HepG2 (cell line): Measurements from ENCODE around the gene NAV2. TPM values are rescaled to one million over a fixed set of nuclear protein-coding genes. Genes with fewer than 3 reads are reported as not detected.

Experiments
- ATF1 ChIP-seq: IDR thresholded peaks from 2 replicates; pipeline ENCODE4 v1.6.1; 2016; ENCODE audit warnings: mild to moderate bottlenecking, control low read depth
- CAMTA2 ChIP-seq: sonication (generic); formaldehyde crosslinking; IDR thresholded peaks from 2 replicates; pipeline ENCODE4 v1.4.0; 2020; ENCODE audit warnings: mild to moderate bottlenecking, missing genetic modification reagents, borderline replicate concordance
- FOXA1 ChIP-seq, 2 experiments: fragments of 450-650 bp in 1 of 2; sonication (generic) in 1 of 2; formaldehyde crosslinking in 1 of 2; IDR thresholded peaks; 2 replicates each; pipeline versions ENCODE4 v1.4.0 to v1.6.1; 2016 to 2020; ENCODE audit warnings: missing genetic modification reagents in 1 of 2
- MAF1 ChIP-seq: sonication (generic); formaldehyde crosslinking; IDR thresholded peaks from 2 replicates; pipeline ENCODE4 v1.5.0; 2020; ENCODE audit warnings: missing genetic modification reagents, borderline replicate concordance
- MIXL1 ChIP-seq: IDR thresholded peaks from 2 replicates; pipeline ENCODE4 v1.6.1; 2016
- NCOA2 ChIP-seq: sonication (generic); formaldehyde crosslinking; IDR thresholded peaks from 2 replicates; pipeline ENCODE4 v1.8.0; 2022; ENCODE audit warnings: inconsistent platforms
- POLR2A ChIP-seq, 2 experiments: IDR thresholded peaks; 2 replicates each; pipeline ENCODE4 v1.6.1; 2011; ENCODE audit warnings: low read depth in 2 of 2, low read length in 2 of 2, mild to moderate bottlenecking in 1 of 2, moderate library complexity in 1 of 2; ENCODE audit not compliant: insufficient read depth in 1 of 2
- THYN1 ChIP-seq: sonication (generic); formaldehyde crosslinking; IDR thresholded peaks from 2 replicates; pipeline ENCODE4 v1.8.1; 2023; ENCODE audit warnings: low read depth, mild to moderate bottlenecking, moderate library complexity, missing genetic modification reagents, borderline replicate concordance
- ZNF614 ChIP-seq: IDR thresholded peaks from 2 replicates; pipeline ENCODE4 v1.6.1; 2018; ENCODE audit warnings: missing biosample characterization, missing genetic modification reagents, inconsistent platforms, borderline replicate concordance
- polyA plus RNA-seq, 8 experiments: library from polyadenylated mRNA; depleted of rRNA in 3 of 8; stranded (reverse) in 7 of 8; unstranded in 1 of 8; fragments of >200 nt; fragmentation: Illumina TruSeq in 4 of 8; extraction: Trizol in 4 of 8; gene quantifications; 2 replicates each; pipeline versions ENCODE4 v1.2.1 to v1.2.3, GENCODE V29; 2011 to 2016; ENCODE audit warnings: low read depth in 4 of 8, missing spikeins in 1 of 8, mixed read lengths in 1 of 8; ENCODE audit not compliant: insufficient read depth in 1 of 8
- total RNA-seq, 5 experiments: library from RNA; depleted of rRNA; stranded (reverse); fragments of >200 nt; fragmentation: Illumina TruSeq; extraction: Trizol; gene quantifications; 2 replicates each; pipeline ENCODE4 v1.2.3, GENCODE V29; 2016; ENCODE audit warnings: low read depth in 1 of 5
- TF ChIP-seq, protein P1 (sequence below), 2 experiments: fragments of 450-650 bp in 1 of 2; sonication (generic) in 1 of 2; formaldehyde crosslinking in 1 of 2; IDR thresholded peaks; 2 replicates each; pipeline versions ENCODE4 v1.6.1 to v1.8.0; 2016 to 2022; ENCODE audit warnings: antibody characterized with exemption in 1 of 2, mild to moderate bottlenecking in 1 of 2, missing genetic modification reagents in 1 of 2
- TF ChIP-seq, protein P2 (sequence below): sonication (generic); formaldehyde crosslinking; IDR thresholded peaks from 2 replicates; pipeline ENCODE4 v1.4.0; 2020; ENCODE audit warnings: low read depth, mild to moderate bottlenecking, missing genetic modification reagents
- TF ChIP-seq, protein P3 (sequence below): sonication (generic); formaldehyde crosslinking; conservative IDR thresholded peaks from 2 replicates; pipeline ENCODE4 v1.4.0; 2020; ENCODE audit warnings: missing genetic modification reagents

NAV2 gene
- total and polyA plus RNA-seq, 2 of the 13 experiments (the other 11 are each of a cell fraction or from before 2014, with no cell fraction given): 9.3 to 34.6 TPM

DNA sequence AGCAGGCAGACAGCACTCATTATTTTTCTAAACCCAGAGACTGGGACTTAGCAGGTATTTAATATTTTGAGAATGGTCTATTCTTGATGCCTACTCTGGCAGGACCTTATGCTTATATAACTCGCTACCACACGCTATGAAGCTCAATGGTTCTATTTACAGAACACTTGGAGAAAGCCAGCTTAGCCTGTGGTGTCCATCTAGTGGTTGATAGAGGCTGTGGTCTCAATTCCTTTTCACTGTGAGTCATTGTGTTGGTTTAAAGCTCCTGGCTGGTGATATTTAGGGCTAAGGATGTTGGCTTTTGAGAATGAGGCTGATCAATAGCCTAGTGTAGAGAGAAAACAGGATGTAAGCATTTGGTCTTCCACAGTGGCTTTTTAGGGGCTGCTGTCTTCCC, 241.3 kb downstream of the NAV2 start (continued):
- peak; percentile 9; the same call in 1 of the 2 replicates for TF ChIP-seq NCOA2 (CRISPR knock-in tag)
- no peak for TF ChIP-seq POLR2A (IDR thresholded peaks at IDR 0.05; ENCODE audit: insufficient read depth in 1 of 2, low read depth in 2 of 2, low read length in 2 of 2)
- TF ChIP-seq CAMTA2: no peak
- no peak for TF ChIP-seq ATF1 (CRISPR knock-in tag)
- TF ChIP-seq, protein P1, sequence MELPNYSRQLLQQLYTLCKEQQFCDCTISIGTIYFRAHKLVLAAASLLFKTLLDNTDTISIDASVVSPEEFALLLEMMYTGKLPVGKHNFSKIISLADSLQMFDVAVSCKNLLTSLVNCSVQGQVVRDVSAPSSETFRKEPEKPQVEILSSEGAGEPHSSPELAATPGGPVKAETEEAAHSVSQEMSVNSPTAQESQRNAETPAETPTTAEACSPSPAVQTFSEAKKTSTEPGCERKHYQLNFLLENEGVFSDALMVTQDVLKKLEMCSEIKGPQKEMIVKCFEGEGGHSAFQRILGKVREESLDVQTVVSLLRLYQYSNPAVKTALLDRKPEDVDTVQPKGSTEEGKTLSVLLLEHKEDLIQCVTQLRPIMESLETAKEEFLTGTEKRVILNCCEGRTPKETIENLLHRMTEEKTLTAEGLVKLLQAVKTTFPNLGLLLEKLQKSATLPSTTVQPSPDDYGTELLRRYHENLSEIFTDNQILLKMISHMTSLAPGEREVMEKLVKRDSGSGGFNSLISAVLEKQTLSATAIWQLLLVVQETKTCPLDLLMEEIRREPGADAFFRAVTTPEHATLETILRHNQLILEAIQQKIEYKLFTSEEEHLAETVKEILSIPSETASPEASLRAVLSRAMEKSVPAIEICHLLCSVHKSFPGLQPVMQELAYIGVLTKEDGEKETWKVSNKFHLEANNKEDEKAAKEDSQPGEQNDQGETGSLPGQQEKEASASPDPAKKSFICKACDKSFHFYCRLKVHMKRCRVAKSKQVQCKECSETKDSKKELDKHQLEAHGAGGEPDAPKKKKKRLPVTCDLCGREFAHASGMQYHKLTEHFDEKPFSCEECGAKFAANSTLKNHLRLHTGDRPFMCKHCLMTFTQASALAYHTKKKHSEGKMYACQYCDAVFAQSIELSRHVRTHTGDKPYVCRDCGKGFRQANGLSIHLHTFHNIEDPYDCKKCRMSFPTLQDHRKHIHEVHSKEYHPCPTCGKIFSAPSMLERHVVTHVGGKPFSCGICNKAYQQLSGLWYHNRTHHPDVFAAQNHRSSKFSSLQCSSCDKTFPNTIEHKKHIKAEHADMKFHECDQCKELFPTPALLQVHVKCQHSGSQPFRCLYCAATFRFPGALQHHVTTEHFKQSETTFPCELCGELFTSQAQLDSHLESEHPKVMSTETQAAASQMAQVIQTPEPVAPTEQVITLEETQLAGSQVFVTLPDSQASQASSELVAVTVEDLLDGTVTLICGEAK (IDR thresholded peaks at IDR 0.05): no peak
- TF ChIP-seq, protein P1 (CRISPR knock-in tag; IDR thresholded peaks at IDR 0.05): no peak
- TF ChIP-seq MAF1 (CRISPR knock-in tag): no peak
- TF ChIP-seq, protein P2, sequence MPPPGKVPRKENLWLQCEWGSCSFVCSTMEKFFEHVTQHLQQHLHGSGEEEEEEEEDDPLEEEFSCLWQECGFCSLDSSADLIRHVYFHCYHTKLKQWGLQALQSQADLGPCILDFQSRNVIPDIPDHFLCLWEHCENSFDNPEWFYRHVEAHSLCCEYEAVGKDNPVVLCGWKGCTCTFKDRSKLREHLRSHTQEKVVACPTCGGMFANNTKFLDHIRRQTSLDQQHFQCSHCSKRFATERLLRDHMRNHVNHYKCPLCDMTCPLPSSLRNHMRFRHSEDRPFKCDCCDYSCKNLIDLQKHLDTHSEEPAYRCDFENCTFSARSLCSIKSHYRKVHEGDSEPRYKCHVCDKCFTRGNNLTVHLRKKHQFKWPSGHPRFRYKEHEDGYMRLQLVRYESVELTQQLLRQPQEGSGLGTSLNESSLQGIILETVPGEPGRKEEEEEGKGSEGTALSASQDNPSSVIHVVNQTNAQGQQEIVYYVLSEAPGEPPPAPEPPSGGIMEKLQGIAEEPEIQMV: no peak
- TF ChIP-seq FOXA1 (IDR thresholded peaks at IDR 0.05): no peak
- TF ChIP-seq FOXA1 (CRISPR knock-in tag; IDR thresholded peaks at IDR 0.05): peak; percentile 84
- no peak for TF ChIP-seq THYN1 (CRISPR knock-in tag)
- peak; percentile 65 for TF ChIP-seq ZNF614 (CRISPR knock-in tag)
- TF ChIP-seq, protein P3, sequence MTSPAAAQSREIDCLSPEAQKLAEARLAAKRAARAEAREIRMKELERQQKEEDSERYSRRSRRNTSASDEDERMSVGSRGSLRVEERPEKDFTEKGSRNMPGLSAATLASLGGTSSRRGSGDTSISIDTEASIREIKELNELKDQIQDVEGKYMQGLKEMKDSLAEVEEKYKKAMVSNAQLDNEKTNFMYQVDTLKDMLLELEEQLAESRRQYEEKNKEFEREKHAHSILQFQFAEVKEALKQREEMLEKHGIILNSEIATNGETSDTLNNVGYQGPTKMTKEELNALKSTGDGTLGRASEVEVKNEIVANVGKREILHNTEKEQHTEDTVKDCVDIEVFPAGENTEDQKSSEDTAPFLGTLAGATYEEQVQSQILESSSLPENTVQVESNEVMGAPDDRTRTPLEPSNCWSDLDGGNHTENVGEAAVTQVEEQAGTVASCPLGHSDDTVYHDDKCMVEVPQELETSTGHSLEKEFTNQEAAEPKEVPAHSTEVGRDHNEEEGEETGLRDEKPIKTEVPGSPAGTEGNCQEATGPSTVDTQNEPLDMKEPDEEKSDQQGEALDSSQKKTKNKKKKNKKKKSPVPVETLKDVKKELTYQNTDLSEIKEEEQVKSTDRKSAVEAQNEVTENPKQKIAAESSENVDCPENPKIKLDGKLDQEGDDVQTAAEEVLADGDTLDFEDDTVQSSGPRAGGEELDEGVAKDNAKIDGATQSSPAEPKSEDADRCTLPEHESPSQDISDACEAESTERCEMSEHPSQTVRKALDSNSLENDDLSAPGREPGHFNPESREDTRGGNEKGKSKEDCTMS (CRISPR knock-in tag): no peak
- TF ChIP-seq MIXL1 (CRISPR knock-in tag): peak; percentile 81; the same call in 1 of the 2 replicates
